GM12878 (cell line): Measurements from ENCODE around the gene GALNS. TPM values are rescaled to one million over a fixed set of nuclear protein-coding genes. Genes with fewer than 3 reads are reported as not detected.

Source experiments
- ATAC-seq: fragments of 200-7000 bp; cut with Tn5 transposase; 3 replicates; pipeline ENCODE4 v1.9.1; 2020; ENCODE audit warnings: mild to moderate bottlenecking, moderate library complexity
- BruUV-seq: library from RNA; stranded (reverse); fragments of 400-500 nt; replicated peaks from 2 replicates; lab custom pipeline; 2021; lab: Mats Ljungman, UMichigan
- CTCF ChIA-PET: fragments of 300-600 bp; sonication (Branson Sonifier 250); formaldehyde crosslinking; extraction: SDS; loops from one replicate; lab custom pipeline; 2021; ENCODE audit warnings: inconsistent platforms; lab: Yijun Ruan, JAX
- POLR2A ChIA-PET: fragments of 350-600 bp; formaldehyde crosslinking; extraction: SDS; loops from one replicate; lab custom pipeline; 2021; ENCODE audit warnings: inconsistent platforms; lab: Charles Lee
- RAD21 ChIA-PET: fragments of 300-600 bp; sonication (Branson Sonifier 250); formaldehyde crosslinking; loops from one replicate; lab custom pipeline; 2023; ENCODE audit warnings: antibody characterized with exemption; ENCODE audit not compliant: unreplicated experiment; lab: Charles Lee
- SMC1A ChIA-PET: fragments of 300-600 bp; sonication (Branson Sonifier 250); formaldehyde crosslinking; loops from one replicate; lab custom pipeline; 2023; ENCODE audit not compliant: unreplicated experiment, uncharacterized antibody; lab: Charles Lee
- DNase-seq: peaks from one replicate; pipeline ENCODE4 v3.0.0-alpha.2; 2011; ENCODE audit warnings: low read depth, low spot score
- FAIRE-seq: peaks from 3 replicates; lab custom pipeline; 2011; peaks lifted over from hg19 to GRCh38; lab: Jason Lieb, UNC
- H2AFZ ChIP-seq: 2 replicates; pipeline ENCODE4 v1.6.0; 2011; ENCODE audit warnings: low read depth, low read length, control low read depth; ENCODE audit not compliant: control insufficient read depth
- H3K27ac ChIP-seq: 2 replicates; pipeline ENCODE4 v1.5.1; 2011; ENCODE audit warnings: control low read depth; ENCODE audit not compliant: control insufficient read depth, insufficient read depth
- H3K27me3 ChIP-seq, 2 experiments: replicated peaks in 1 of 2; 2 replicates each; pipeline versions ENCODE4 v1.6.0 to v1.6.1; 2011; ENCODE audit warnings: low read length in 1 of 2; ENCODE audit not compliant: control insufficient read depth in 2 of 2, insufficient read depth in 2 of 2
- H3K36me3 ChIP-seq, 2 experiments: 2 replicates each; pipeline ENCODE4 v1.5.1; 2011; ENCODE audit warnings: low read length in 1 of 2; ENCODE audit not compliant: control insufficient read depth in 2 of 2, insufficient read depth in 2 of 2
- H3K4me1 ChIP-seq: 2 replicates; pipeline ENCODE4 v1.6.1; 2011; ENCODE audit warnings: mild to moderate bottlenecking, low read length, moderate library complexity, mixed read lengths; ENCODE audit not compliant: control insufficient read depth, insufficient read depth
- H3K4me2 ChIP-seq: 2 replicates; pipeline ENCODE4 v1.6.0; 2011; ENCODE audit warnings: control low read depth; ENCODE audit not compliant: control insufficient read depth, insufficient read depth
- H3K4me3 ChIP-seq: fragments of 200-600 bp; sonication (generic); 2 replicates; pipeline ENCODE4 v1.5.1; 2016
- H3K79me2 ChIP-seq: 2 replicates; pipeline ENCODE4 v1.6.0; 2011; ENCODE audit warnings: low read length; ENCODE audit not compliant: control insufficient read depth, insufficient read depth
- H3K9ac ChIP-seq: 2 replicates; pipeline ENCODE4 v1.8.0; 2011; ENCODE audit warnings: low read length, control low read depth, mixed read lengths; ENCODE audit not compliant: control insufficient read depth, insufficient read depth
- H3K9me3 ChIP-seq: replicated peaks from 3 replicates; pipeline ENCODE4 v1.5.1; 2011; ENCODE audit warnings: mild to moderate bottlenecking, low read length; ENCODE audit not compliant: control insufficient read depth, insufficient read depth
- H4K20me1 ChIP-seq: 2 replicates; pipeline ENCODE4 v1.6.0; 2011; ENCODE audit not compliant: control insufficient read depth, insufficient read depth
- CHD2 ChIP-seq: IDR thresholded peaks from 2 replicates; pipeline ENCODE4 v1.6.1; 2011; ENCODE audit warnings: low read depth, low read length, improper control_type of control experiment, borderline replicate concordance
- DPF2 ChIP-seq: fragments of 450-650 bp; IDR thresholded peaks from 2 replicates; pipeline ENCODE4 v1.6.1; 2017; ENCODE audit warnings: mild to moderate bottlenecking
- EP300 ChIP-seq, 2 experiments: fragments of 150-350 bp in 1 of 2; IDR thresholded peaks; 2 replicates each; pipeline ENCODE4 v1.6.1; 2011 to 2012; ENCODE audit warnings: low read depth in 2 of 2, low read length in 2 of 2, borderline replicate concordance in 1 of 2, improper control_type of control experiment in 1 of 2, inconsistent platforms in 1 of 2; ENCODE audit not compliant: control insufficient read depth in 1 of 2
- IRF4 ChIP-seq: IDR thresholded peaks from 2 replicates; pipeline ENCODE4 v1.6.1; 2011; ENCODE audit warnings: low read depth, low read length
- MTA2 ChIP-seq: fragments of 450-650 bp; IDR thresholded peaks from 2 replicates; pipeline ENCODE4 v1.6.1; 2016; ENCODE audit warnings: low read depth, mild to moderate bottlenecking, moderate library complexity
- PAX5 ChIP-seq: IDR thresholded peaks from 2 replicates; pipeline ENCODE4 v1.6.1; 2011; ENCODE audit warnings: low read depth, low read length, borderline replicate concordance
- POLR2A ChIP-seq: IDR thresholded peaks from 2 replicates; pipeline ENCODE4 v1.6.1; 2011; ENCODE audit warnings: low read depth, mild to moderate bottlenecking, low read length
- RUNX3 ChIP-seq: IDR thresholded peaks from 2 replicates; pipeline ENCODE4 v1.6.1; 2012; ENCODE audit warnings: low read length, inconsistent platforms
- SP1 ChIP-seq: IDR thresholded peaks from one replicate; pipeline ENCODE4 v1.6.1; 2011; ENCODE audit warnings: low read depth, low read length
- STAT1 ChIP-seq: fragments of 450-650 bp; conservative IDR thresholded peaks from 2 replicates; pipeline ENCODE4 v1.6.1; 2014; ENCODE audit warnings: antibody characterized with exemption, mild to moderate bottlenecking
- SUZ12 ChIP-seq: fragments of 200-600 bp; sonication (generic); IDR thresholded peaks from one replicate; pipeline ENCODE4 v1.6.1; 2018; ENCODE audit warnings: antibody characterized with exemption, mild to moderate bottlenecking; ENCODE audit not compliant: unreplicated experiment
- TAF1 ChIP-seq: IDR thresholded peaks from 2 replicates; pipeline ENCODE4 v1.6.1; 2011; ENCODE audit warnings: mild to moderate bottlenecking, low read depth, low read length, borderline replicate concordance
- YBX1 ChIP-seq: fragments of 450-650 bp; IDR thresholded peaks from 2 replicates; pipeline ENCODE4 v1.6.1; 2016; ENCODE audit warnings: antibody characterized with exemption
- ZBED1 ChIP-seq: IDR thresholded peaks from 2 replicates; pipeline ENCODE4 v1.6.1; 2016; ENCODE audit warnings: borderline replicate concordance
- ZNF384 ChIP-seq: IDR thresholded peaks from 2 replicates; pipeline ENCODE4 v1.6.1; 2012; ENCODE audit warnings: low read depth, mild to moderate bottlenecking, low read length, improper control_type of control experiment, borderline replicate concordance
- ZZZ3 ChIP-seq: IDR thresholded peaks from 2 replicates; pipeline ENCODE4 v1.6.1; 2011; ENCODE audit warnings: low read depth; ENCODE audit not compliant: control insufficient read depth, insufficient read length
- WGBS: methylation state at CpG from one replicate; pipeline ENCODE4 v1.1.6; 2016; ENCODE audit warnings: low lambda C conversion rate; ENCODE audit not compliant: insufficient replicate concordance, insufficient coverage; ENCODE audit errors: missing lambda C conversion rate; 5-methylcytosine and 5-hydroxymethylcytosine counted together
- in situ Hi-C: fragments of 300-500 bp; cut with MboI; formaldehyde crosslinking; loops from 9 replicates; pipeline ENCODE4 v1.14.3; 2018; ENCODE audit warnings: mixed read lengths
- intact Hi-C: fragments of 100-400 bp; cut with micrococcal nuclease; formaldehyde crosslinking; loops from one replicate; pipeline ENCODE4 v1.14.2; 2022; ENCODE audit not compliant: unreplicated experiment
- polyA plus RNA-seq, 11 experiments: library from polyadenylated mRNA; depleted of rRNA in 4 of 11; unstranded in 6 of 11; stranded (reverse) in 5 of 11; fragments of >200 nt; fragmentation: Nextera tagmentation in 4 of 11; fragmentation: Illumina TruSeq in 1 of 11; extraction: Ambion mirVana in 4 of 11; extraction: Trizol in 1 of 11; gene quantifications; 1 replicate in 1 of 11; 2 replicates in 10 of 11; pipeline versions ENCODE4 v1.2.1 to v1.2.3, GENCODE V29; 2011 to 2016; ENCODE audit warnings: inconsistent platforms in 2 of 11, missing spikeins in 2 of 11, low read depth in 1 of 11
- total RNA-seq, 4 experiments: library from RNA; depleted of rRNA in 3 of 4; stranded (reverse); fragments of >200 nt in 3 of 4; fragmentation: Illumina TruSeq in 1 of 4; extraction: Trizol in 1 of 4; gene quantifications; 2 replicates each; pipeline versions ENCODE4 v1.2.1 to v1.2.3, GENCODE V29; 2013 to 2021
- TF ChIP-seq, protein P1 (sequence below): fragments of 450-650 bp; IDR thresholded peaks from 2 replicates; pipeline ENCODE4 v1.6.1; 2017; ENCODE audit warnings: mild to moderate bottlenecking, moderate library complexity

The GALNS gene
- total and polyA plus RNA-seq, 10 of the 15 experiments (the other 5 are each of a cell fraction or from before 2014, with no cell fraction given): 0.37 to 12.4 (median 5.3) TPM

DNA sequence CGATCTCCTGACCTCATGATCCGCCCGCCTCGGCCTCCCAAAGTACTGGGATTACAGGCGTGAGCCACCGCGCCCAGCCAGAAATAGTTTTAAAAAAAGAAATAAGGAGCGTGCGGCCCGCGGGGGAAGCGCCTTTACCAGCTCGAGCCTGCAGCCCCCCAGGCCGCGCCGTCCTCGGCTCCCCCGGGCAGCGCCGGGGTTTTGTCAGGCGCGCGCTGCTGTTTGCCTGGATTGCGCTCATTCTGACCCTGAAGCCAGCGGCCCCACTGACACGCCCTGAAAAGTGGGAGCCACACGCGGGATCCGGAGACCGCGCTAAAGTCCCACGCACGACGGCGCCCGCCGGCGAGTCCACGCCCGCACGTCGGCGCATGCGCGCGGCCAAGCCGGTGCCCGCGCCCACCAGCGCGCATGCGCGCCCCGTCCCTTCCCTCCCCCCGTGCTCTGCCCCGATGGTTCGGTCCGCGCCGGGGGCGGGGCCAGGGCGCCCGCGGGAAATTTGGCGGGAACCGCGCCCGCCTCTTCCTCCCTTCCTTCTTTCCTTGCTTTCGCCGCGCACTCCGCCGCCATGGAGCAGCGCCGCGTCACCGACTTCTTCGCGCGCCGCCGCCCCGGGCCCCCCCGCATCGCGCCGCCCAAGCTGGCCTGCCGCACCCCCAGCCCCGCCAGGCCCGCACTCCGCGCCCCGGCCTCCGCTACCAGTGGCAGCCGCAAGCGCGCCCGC is 53.3 kb downstream of the GALNS start, which contains the start of gene CDT1:
TSS of gene CDT1 (plus strand) at position 526 of the 724 bp plus-strand sequence. CDS start at position 569, 43 bp downstream.
- ChIA-PET SMC1A (no interaction called here), RAD21 (interaction anchor here (1.1 kb wide), 1 partner anchor 8 kb away, joined by 4 read pairs; the partner anchor contains the start of gene APRT), POLR2A (interaction anchor here (0.7 kb wide), 2 partner anchors 20 to 52 kb away, joined by 4 to 5 read pairs; no protein-coding TSS in a partner anchor), CTCF (no interaction called here)
- peak within 1 kb of the TSS; percentile 90 for H3K9ac ChIP-seq
- ATAC-seq (peak; percentile 52), FAIRE-seq (peak; percentile 52), DNase-seq (no peak)
- in situ Hi-C loops: no loop called here
- intact Hi-C loops: loop anchor here (2.0 kb wide), 1 partner anchor 21 kb away; no protein-coding TSS in a partner anchor
- no TSS peak for BruUV-seq
- no peaks in the 10 kb centered on the region for H3K27me3 ChIP-seq
- WGBS: 0% methylated on average over 49 of the region's 98 CpGs
- no peaks in the 10 kb centered on the region for H3K9me3 ChIP-seq
- no peaks in the 10 kb centered on the region for H4K20me1 ChIP-seq
- H3K4me2 ChIP-seq: peak within 1 kb of the TSS; percentile 79
- peak within 1 kb of the TSS; percentile 87 for H3K27ac ChIP-seq
- H3K79me2 ChIP-seq: peaks cover 28% of the 10 kb centered on the region
- H3K36me3 ChIP-seq: peaks cover 0 to 29% of the 10 kb centered on the region in 2 experiments; a peak in 3 of 4 replicates
- peak within 1 kb of the TSS; percentile 66 for H2AFZ ChIP-seq
- H3K4me1 ChIP-seq: peaks cover 18% of the 10 kb centered on the region
- peak within 1 kb of the TSS; percentile 88 for H3K4me3 ChIP-seq
- TF ChIP-seq PAX5: 0 out of 2 replicates have a peak, but pooled peaks have one; percentile 8
- no peak for TF ChIP-seq SUZ12
- TF ChIP-seq POLR2A: peak; percentile 67
- no peak for TF ChIP-seq ZBED1
- TF ChIP-seq TAF1: peak; percentile 39; the same call in 1 of the 2 replicates
- TF ChIP-seq, protein P1, sequence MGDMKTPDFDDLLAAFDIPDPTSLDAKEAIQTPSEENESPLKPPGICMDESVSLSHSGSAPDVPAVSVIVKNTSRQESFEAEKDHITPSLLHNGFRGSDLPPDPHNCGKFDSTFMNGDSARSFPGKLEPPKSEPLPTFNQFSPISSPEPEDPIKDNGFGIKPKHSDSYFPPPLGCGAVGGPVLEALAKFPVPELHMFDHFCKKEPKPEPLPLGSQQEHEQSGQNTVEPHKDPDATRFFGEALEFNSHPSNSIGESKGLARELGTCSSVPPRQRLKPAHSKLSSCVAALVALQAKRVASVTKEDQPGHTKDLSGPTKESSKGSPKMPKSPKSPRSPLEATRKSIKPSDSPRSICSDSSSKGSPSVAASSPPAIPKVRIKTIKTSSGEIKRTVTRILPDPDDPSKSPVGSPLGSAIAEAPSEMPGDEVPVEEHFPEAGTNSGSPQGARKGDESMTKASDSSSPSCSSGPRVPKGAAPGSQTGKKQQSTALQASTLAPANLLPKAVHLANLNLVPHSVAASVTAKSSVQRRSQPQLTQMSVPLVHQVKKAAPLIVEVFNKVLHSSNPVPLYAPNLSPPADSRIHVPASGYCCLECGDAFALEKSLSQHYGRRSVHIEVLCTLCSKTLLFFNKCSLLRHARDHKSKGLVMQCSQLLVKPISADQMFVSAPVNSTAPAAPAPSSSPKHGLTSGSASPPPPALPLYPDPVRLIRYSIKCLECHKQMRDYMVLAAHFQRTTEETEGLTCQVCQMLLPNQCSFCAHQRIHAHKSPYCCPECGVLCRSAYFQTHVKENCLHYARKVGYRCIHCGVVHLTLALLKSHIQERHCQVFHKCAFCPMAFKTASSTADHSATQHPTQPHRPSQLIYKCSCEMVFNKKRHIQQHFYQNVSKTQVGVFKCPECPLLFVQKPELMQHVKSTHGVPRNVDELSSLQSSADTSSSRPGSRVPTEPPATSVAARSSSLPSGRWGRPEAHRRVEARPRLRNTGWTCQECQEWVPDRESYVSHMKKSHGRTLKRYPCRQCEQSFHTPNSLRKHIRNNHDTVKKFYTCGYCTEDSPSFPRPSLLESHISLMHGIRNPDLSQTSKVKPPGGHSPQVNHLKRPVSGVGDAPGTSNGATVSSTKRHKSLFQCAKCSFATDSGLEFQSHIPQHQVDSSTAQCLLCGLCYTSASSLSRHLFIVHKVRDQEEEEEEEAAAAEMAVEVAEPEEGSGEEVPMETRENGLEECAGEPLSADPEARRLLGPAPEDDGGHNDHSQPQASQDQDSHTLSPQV: no peak
- TF ChIP-seq EP300 (IDR thresholded peaks at IDR 0.05; ENCODE audit: borderline replicate concordance in 1 of 2, control insufficient read depth in 1 of 2, low read depth in 2 of 2, low read length in 2 of 2): no peak
- TF ChIP-seq RUNX3: no peak
- TF ChIP-seq IRF4: no peak
- peak; percentile 84 for TF ChIP-seq STAT1
- TF ChIP-seq MTA2: 0 out of 2 replicates have a peak, but pooled peaks have one; percentile 25
- peak; percentile 69 for TF ChIP-seq SP1
- no peak for TF ChIP-seq YBX1
- TF ChIP-seq DPF2: peak; percentile 77
- TF ChIP-seq CHD2: no peak; the same call in 1 of the 2 replicates
- no peak for TF ChIP-seq ZNF384
- no peak for TF ChIP-seq ZZZ3
